Right hindlimb (tissue), 1 donor: Measurements from ENCODE around the gene CMTM4.
"Not testable (repeated sequence)": the region's sequence is repeated elsewhere in the genome, so short reads cannot be mapped to it uniquely, and the experiment has no call there.

Experiments
- DNase-seq: peaks from one replicate; pipeline ENCODE4 v3.0.0-alpha.2; 2018

The CMTM4 gene

DNA sequence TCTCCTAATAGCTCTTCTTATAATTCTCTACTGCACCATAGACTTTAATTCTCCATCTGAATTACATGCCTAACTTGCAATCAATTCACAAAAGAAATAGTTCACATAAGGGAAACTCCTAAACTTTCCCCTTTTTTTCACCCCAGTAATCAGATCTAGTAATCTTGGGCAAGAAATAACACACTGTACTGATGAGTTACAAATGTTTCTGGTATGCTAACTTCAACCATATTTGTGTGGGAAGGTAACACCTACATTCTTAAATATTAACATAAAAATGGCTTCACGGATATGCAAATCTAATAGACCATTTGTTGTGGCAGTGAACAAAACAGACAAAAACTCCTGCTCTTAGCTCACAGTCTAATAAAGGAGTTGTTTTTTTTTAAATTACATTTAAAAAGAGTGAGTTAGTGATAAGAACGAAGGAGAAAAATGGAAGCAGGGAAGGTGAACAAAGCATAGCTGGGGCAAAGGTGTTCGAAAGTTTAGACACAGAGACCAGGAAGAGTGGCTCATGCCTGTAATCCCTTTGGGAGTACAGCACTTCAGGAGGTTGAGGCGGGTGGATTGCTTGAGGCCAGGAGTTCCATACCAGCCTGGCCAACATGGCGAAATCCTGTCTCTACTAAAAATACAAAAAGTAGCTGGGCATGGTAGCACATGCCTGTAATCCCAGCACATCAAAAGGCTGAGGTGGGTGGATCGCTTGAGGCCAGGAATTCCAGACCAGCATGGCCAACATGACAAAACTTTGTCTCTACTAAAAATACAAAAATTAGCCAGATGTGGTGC lies 57.3 kb downstream of the CMTM4 start:
- no peak for DNase-seq

DNA sequence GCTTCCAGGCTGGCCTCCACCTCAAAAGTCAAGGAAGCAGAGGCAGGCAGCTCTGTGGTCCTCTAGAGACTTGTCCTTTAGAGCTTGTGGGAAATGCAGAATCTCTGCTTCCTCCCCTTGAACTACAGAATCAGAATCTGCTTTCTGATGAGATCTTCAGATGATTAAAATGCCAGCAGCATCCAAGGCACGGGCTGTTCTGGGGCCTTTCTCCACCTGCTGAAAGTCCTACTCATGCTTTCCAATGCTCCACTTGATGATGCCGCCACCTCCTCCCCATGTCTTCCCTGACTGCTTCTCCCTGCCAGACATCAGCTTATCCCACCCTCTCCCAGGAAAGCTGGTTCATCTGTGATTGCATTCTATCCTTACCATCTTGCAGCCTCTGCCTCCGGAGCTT lies 58.7 kb downstream of the CMTM4 start:
- DNase-seq, result no peak

DNA sequence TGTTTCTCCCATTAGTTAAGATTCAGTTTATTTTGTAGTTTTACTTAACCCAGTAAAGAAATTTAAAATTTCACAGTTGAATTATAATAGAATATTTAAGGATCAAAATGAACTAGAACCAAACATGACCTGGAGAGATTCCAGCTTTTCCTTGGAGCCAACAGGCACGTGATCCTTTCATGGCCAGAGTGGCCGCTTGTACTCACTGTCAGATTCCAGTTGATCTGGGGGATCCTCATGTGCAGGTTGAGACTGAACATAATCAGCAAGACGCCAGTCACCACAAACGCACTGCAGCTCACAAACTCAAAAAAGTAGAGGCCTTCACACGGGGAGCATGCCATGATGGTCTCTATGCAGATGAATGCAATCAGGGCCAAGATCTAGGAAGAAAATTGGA lies 60.3 kb downstream of the CMTM4 start:
- DNase-seq, result no peak

DNA sequence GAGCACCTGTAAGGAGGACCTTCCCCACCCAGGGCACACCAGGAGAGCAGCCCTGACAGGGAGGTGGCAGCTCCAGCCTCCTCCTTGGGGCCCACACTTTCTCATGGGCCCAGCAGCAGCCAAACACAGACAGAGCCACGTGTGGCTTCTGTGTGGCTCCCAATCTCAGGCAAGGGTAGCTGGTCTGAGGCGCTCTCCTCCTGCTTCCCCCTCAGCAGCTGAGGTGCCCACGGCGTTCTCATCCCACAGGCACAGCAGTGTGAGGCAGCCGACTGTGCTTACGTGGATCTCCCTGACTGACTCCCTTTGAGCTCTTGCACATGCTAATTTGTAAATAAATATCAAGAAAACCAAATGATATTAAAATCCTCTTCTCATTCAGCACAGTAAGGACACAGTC lies 61.1 kb downstream of the CMTM4 start:
- DNase-seq, result no peak

DNA sequence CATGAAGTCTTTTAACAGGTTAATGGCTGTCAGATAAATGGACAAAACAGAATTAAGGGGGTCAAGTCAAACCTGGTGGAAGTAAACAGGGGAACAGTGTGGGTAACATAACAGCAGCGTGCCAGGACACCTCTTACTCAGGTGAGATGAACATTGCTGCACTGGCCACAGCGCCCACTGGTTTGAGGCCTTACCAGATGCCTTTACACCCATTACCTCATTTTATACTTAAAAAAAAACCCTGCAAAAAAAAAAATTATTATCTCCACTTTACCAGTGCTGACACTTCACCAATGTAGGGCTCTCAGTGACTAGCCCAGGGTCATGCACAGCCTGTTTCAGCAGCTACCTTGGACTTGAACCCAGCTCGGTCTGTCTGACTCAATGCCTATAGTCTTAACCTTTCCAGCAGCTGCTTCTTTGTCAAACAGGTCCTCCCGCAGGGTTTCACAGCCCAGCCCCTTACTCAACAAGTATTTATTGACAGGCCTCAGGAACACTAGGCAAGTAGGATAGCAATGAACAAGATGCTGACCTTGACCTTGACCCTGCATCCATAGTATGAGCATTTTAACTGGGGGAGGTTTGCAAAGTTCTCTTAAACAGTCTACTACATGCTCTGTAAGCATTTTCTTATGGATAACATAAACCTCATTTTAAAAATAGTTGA lies 61.9 kb downstream of the CMTM4 start:
- no peak for DNase-seq

DNA sequence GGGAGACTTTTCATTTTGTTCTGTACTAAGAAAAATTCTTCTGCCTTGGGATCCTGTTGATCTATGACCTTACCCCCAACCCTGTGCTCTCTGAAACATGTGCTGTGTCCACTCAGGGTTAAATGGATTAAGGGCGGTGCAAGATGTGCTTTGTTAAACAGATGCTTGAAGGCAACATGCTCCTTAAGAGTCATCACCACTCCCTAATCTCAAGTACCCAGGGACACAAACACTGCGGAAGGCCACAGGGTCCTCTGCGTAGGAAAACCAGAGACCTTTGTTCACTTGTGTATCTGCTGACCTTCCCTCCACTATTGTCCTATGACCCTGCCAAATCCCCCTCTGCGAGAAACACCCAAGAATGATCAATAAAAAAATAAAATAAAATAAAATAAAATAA lies 65.0 kb downstream of the CMTM4 start:
- not testable (repeated sequence) for DNase-seq

DNA sequence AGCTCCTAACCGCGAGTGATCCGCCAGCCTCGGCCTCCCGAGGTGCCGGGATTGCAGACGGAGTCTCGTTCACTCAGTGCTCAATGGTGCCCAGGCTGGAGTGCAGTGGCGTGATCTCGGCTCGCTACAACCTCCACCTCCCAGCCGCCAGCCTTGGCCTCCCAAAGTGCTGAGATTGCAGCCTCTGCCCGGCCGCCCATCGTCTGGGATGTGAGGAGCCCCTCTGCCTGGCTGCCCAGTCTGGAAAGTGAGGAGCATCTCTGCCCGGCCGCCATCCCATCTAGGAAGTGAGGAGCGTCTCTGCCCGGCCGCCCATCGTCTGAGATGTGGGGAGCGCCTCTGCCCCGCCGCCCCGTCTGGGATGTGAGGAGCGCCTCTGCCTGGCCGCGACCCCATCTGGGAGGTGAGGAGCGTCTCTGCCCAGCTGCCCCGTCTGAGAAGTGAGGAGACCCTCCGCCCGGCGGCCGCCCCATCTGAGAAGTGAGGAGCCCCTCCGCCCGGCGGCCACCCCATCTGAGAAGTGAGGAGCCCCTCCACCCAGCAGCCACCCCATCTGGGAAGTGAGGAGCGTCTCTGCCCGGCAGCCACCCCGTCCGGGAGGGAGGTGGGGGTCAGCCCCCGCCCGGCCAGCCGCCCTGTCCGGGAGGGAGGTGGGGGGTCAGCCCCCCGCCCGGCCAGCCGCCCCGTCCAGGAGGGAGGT lies 65.8 kb downstream of the CMTM4 start:
- not testable (repeated sequence) for DNase-seq

DNA sequence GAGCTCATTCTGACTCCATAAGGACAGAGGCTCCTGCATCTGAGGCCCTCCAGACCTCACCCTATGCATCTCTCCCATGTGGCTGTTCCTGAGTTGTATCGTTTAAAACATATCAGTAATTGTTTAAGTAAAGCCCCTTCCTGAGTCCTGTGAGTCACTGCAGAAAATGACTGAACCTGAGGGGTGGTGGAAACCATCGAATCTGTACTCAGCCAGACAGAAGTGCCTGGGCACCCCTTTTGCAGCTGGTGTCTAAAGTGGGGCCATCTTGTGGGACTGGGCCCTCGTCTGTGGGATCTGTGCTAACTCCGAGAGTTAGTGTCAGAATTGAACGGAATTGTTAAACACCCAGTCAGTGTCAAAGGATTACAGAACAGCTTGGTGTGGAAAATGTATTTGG lies 66.7 kb downstream of the CMTM4 start:
- no peak for DNase-seq

DNA sequence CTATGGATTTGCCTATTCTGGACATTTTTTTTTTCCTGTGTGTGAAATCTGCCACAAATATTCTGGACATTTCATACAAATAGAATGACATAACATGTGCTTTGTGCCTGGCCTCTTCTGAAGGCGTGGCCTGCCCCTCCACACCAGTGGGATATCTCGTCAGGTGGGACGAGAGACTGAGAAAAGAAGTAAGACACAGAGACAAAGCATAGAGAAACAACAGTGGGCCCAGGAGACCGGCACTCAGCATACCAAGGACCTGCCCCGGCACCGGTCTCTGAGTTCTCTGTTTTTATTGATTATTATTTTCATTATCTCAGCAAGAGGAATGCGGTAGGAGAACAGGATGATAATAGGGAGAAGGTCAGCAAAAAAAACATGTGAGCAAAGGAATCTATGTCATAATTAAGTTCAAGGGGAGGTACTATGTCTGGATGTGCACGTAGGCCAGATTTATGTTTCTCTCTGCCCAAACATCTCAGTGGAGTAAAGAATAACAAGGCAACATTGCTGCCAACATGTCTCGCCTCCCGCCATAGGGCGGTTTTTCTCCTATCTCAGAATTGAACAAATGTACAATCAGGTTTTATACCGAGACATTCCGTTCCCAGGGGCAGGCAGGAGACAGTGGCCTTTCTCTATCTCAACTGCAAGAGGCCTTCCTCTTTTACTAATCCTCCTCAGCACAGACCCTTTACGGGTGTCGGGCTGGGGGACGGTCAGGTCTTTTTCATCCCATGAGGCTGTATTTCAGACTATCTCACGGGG lies 68.7 kb downstream of the CMTM4 start:
- DNase-seq, result not testable (repeated sequence)

DNA sequence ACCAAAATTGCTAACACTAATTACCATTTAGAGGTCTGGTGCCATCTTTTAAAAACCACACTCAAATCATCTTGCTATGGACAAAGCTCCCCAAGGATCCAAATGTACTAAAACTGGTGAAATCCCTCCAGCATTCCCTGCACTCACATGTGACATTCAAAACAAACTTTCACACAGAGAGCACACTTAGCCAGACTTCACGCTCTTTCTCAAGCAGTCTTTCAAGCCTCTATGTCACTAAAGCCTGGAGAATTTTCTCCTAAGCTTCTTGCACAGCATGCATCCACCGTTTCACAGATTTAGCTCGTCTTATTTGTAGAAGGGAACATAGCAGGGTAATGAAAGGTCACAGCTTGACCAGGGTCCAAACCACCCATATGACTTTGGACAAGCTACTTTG lies 72.8 kb downstream of the CMTM4 start:
- DNase-seq, result no peak

DNA sequence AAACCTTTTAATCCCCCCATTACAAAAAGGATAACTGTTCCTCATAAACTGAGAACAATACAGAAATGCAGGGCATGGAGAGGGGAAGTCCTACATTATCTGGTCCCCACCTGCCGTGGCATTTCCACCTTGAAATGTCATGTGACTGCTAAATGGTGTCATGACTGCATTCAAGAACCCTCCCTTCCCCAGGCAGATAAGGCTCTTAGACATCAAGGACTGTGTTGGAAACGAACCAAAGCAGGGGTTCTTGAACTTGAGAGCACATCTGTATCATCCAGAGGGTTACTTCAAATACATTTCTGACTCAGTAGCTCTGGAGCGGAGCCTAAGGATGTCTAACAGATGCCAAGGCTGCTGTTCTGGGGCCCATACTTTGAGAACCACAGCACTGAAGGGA lies 73.7 kb downstream of the CMTM4 start:
- no peak for DNase-seq

DNA sequence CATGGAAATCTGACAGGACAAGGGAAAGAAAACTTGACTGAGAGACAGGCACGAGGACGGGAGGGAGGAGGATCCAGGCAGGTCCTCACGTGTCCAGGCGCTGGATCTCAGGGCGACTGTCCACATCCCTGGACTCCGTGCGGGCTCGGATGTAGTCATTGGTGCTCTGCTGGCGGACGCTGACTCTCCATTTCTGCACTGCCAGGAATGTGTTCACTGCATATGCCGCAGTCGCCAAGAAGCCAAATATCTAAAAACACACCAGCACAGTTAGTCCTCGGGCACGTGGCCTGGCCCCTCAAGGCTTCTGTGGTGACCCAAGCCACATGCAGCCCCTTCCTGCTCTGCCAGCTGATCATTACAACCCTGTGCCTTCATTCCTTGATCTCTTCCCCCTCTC lies 74.6 kb downstream of the CMTM4 start:
- DNase-seq, result no peak

DNA sequence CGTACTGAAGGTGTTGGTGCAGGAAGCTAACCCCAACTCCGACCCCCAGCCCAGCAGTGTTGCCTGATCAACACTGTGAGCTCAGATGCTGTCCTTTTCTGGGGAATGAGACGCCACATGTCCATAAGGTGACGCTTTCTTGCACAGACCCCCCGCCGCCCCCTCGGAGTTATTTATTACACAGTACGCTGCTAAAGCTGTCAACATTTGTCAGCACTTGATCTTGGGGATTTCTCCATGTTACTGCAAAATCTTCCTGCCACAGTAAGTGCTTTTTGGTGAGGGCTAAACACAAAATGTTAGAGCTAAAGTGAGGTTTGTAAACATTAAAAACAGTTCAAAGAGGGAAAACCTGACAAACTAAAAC lies 76.1 kb downstream of the CMTM4 start:
- no peak for DNase-seq

DNA sequence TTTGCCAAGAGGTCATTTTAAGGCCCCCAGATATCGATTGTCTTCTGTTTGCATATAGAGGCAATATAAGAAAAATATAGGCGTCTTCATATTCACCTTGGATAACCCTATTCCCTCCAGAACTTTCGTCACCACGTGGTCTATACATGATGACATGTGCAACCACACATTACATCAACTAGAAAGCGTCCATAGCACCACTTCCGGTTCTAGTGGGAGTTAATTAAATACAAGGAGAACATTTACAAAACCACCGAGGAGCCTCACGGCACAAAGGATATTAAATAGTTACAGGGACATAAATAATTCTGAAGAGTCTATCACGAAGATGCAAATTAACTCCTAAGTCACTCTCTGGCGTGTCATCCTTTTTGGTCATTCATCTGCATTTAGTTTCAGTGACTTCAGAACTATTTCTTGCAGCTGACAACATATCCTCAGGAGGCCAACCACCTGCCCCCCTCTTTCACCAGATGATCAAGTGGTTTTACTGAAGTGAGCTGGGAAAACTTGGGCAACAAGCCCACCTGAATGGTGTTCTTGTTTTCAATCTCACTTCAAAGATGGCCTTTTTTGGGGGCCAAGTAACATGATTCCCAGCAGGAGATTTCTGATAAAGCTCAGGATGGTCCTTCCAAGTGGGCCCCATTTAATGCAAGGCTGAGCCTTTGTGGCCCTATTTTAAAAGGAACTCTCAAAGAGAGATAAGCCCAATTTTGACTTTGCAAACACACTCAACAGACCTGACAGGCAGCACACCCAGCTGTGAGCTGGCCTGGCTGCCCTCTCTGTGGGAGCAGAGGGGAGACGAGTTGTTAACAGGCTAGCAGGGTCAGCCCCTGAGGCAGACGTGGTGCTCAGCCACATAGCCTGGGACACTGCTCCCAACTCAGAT lies 76.8 kb downstream of the CMTM4 start:
- DNase-seq, result no peak

DNA sequence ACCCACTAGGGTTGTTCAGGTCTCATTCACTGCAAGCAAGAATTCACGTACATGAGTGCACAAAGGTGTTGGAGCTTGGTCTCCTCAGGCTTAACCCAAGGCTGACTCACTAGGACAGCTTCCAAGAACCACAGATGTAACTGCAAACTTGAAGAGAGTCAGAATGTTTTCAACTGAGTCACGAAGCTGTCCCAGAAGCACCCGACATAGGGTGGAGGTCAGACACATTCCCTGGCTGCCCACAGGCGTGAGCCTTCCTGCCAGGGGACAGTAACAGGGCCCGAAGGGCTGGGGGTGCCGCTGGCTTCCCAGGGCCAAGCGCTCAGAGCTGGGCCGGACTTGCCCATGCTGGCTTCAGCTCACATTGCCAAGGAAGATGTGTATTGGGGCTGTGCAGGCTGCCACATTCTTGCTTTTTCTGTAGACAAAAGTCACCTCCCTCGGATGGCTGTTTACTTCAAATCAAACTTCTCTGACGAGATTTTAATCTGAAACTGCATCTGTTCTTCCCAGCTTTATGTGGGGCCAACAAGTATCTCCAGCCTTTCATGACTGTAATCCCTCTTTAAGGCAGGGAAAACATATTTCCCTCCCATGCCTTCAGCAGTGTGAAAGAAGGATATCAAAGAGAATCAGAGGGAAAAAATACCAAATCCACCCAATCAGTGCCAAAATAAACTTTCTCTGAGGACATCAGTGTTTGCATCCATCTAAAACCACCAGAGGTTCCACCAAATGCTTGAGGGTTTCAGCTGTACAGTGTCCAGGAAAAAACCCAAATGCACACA lies 77.8 kb downstream of the CMTM4 start:
- no peak for DNase-seq

DNA sequence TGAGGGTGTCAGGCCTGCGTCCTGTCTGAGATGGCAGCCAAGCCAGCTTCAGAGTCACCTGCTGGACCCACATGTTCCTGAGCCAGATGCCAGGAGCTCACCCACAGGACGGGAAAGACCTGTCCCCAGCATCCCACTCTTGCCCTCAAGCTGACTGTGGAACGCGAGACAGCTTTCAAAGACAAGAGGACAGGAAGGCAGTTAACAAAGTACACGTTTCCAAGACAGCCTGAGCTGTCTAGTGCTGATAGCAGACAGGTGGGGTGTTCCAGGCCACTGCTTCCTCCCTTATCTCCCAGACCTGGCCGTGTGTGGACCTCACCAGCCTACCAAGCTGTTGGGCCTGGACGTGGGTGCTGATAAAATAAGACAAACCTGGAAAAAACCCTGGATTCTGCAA lies 78.8 kb downstream of the CMTM4 start:
- DNase-seq, result no peak

DNA sequence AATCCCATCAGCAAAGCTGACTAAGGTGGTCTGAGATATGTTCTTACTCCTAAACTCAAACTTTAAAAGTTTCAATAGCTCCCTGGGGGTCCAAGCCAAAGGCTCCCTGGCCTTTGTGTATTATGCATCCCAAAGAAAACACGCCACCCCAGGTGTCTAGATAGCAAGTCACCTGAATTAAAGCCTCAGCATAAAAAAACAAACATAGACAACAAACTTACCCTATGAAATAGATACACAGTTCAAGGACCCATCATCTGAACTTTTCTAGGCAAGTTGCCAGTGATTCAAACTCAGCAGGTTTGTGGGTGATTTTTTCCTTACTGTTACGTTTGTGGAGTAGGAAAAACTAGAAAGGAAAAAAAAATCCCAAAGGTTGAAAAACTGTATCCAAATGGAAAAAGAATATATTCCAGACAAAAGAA lies 79.5 kb downstream of the CMTM4 start:
- DNase-seq, result no peak

DNA sequence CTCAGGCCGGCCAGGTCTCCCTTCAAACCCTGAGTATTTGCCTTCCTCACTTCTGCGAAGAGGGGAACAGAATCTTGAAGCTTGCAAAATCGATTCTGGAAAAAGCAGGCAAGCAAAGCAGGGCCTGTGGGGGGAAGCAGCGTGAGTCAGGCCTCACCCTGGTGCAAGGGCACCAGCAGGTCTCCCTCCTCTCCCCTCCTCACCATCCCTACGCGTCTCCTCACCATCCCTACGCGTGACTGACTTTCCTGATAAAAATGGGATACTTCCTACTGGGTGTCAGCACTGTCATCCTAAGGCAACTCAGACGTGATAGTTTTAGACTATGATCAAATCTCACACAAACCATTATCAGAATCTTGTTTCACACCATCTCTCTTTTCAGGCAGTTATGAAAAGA lies 80.0 kb downstream of the CMTM4 start:
- DNase-seq, result no peak

DNA sequence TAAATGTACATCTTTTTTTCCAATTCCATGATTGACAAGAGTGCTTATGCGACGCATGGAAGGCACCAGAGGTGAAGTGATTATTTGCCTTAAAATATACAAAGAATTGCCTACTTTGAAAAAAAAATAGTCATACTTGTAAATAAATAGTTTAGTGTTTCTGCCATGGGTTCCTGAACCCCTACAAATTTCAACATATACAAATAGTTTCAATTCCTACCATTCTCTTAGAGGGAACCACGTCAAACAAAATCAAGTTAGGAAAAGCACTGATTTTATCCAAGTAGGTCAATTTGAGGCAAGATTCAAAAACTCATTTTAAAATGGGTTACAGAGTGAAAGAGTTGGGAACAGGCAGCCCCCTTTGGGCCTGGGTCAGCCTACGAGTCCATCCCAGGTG lies 80.4 kb downstream of the CMTM4 start:
- no peak for DNase-seq

DNA sequence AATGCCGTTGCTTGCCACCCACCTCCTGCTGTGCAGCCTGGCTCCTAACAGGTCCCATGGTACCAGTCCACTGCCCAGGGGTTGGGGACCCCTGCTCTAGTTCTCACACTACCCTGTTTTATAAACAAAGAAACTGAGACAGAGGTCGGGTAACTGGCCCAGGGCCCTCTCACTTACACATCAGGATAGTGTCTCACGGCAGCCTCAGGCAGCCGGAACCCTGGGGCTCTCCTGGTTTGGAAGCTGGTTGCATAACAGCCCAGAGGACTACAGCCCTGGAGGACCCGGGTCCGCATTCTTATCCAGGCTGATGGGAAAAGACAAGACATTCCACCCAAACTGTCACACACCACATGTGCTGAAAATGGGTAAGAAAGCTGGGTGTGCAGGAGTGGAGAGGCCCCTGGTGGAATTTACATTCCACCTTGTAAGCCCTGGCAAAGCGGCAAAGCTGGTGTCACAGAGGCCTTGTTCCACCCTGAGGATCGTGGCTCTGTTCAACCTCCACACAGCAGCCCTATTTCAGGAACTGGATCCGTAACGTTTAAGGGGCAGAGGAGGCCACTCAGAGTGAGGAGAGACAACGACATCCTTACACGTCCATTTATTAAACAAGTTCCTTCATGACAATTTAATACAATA lies 82.3 kb downstream of the CMTM4 start:
- DNase-seq, result no peak

DNA sequence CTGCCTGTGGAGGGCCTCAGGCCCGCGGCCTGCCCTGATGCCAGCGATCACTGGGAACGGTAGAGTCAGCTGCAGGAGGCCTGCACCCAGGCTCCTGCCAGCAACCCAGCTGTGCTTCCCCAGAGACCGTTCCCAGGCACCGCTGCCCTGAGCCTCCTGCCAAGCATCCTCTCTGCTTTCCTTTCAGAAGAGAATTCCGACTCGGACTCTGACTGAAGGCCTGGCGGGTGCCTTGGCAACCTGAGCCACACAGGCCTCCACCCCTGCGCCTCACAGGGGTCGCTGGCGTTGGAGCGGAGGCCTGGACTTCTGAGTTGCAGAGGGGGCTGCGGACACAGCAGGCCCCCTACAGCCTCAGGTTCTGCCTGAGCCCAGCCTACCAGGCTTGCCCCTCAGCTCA lies 84.1 kb downstream of the CMTM4 start:
- DNase-seq, result no peak
